GM23248 (cell line): ENCODE results near the gene ARPC3. TPM values are rescaled to one million over a fixed set of nuclear protein-coding genes. Genes with fewer than 3 reads are reported as not detected.
"Not testable (repeated sequence)": the region's sequence is repeated elsewhere in the genome, so short reads cannot be mapped to it uniquely, and the experiment has no call there.

Experiments
- DNase-seq: peaks from one replicate; pipeline ENCODE4 v3.0.0-alpha.2; 2015
- H2AFZ ChIP-seq: fragments of 200-600 bp; sonication (generic); 2 replicates; pipeline ENCODE4 v1.6.1; 2016; ENCODE audit warnings: antibody characterized with exemption
- H3F3A ChIP-seq: fragments of 200-600 bp; sonication (generic); 2 replicates; pipeline ENCODE4 v1.6.1; 2016; ENCODE audit warnings: mild to moderate bottlenecking, antibody characterized with exemption, mixed run types; ENCODE audit not compliant: insufficient read depth
- H3K27ac ChIP-seq: fragments of 200-600 bp; sonication (generic); 2 replicates; pipeline ENCODE4 v1.5.1; 2016; ENCODE audit warnings: mild to moderate bottlenecking
- H3K27me3 ChIP-seq: fragments of 200-600 bp; sonication (generic); replicated peaks from 2 replicates; pipeline ENCODE4 v1.6.1; 2016; ENCODE audit warnings: mild to moderate bottlenecking; ENCODE audit not compliant: insufficient read depth
- H3K36me3 ChIP-seq: fragments of 200-600 bp; sonication (generic); 2 replicates; pipeline ENCODE4 v1.6.1; 2016; ENCODE audit warnings: low read depth, mild to moderate bottlenecking
- H3K4me1 ChIP-seq: fragments of 200-600 bp; sonication (generic); 2 replicates; pipeline ENCODE4 v1.6.1; 2016; ENCODE audit warnings: mild to moderate bottlenecking; ENCODE audit not compliant: insufficient read depth
- H3K4me2 ChIP-seq: fragments of 200-600 bp; sonication (generic); one replicate; pipeline ENCODE4 v1.6.1; 2016; ENCODE audit warnings: mild to moderate bottlenecking; ENCODE audit not compliant: unreplicated experiment
- H3K4me3 ChIP-seq: fragments of 200-600 bp; sonication (generic); 2 replicates; pipeline ENCODE4 v1.5.1; 2016; ENCODE audit warnings: mild to moderate bottlenecking
- H3K79me2 ChIP-seq: fragments of 200-600 bp; sonication (generic); 2 replicates; pipeline ENCODE4 v1.6.1; 2016; ENCODE audit warnings: mild to moderate bottlenecking; ENCODE audit not compliant: insufficient read depth
- H3K9ac ChIP-seq: fragments of 200-600 bp; sonication (generic); 2 replicates; pipeline ENCODE4 v1.6.1; 2016; ENCODE audit warnings: mild to moderate bottlenecking
- H3K9me2 ChIP-seq: fragments of 200-600 bp; sonication (generic); 2 replicates; pipeline ENCODE4 v1.6.1; 2016; ENCODE audit warnings: mixed run types, mild to moderate bottlenecking, moderate library complexity; ENCODE audit not compliant: insufficient read depth
- H3K9me3 ChIP-seq: fragments of 200-600 bp; sonication (generic); one replicate; pipeline ENCODE4 v1.6.1; 2017; ENCODE audit warnings: low read depth
- H4K20me1 ChIP-seq: fragments of 200-600 bp; sonication (generic); 2 replicates; pipeline ENCODE4 v1.6.0; 2016; ENCODE audit not compliant: insufficient read depth
- EZH2 ChIP-seq: fragments of 200-600 bp; sonication (generic); IDR thresholded peaks from 2 replicates; pipeline ENCODE4 v1.6.1; 2018; ENCODE audit warnings: antibody characterized with exemption, mild to moderate bottlenecking; ENCODE audit not compliant: insufficient read depth, poor library complexity, severe bottlenecking
- EZH2phosphoT487 ChIP-seq: fragments of 200-600 bp; sonication (generic); IDR thresholded peaks from 2 replicates; pipeline ENCODE4 v1.6.1; 2018; ENCODE audit warnings: antibody characterized with exemption, moderate library complexity, mild to moderate bottlenecking, low read depth; ENCODE audit not compliant: insufficient read depth
- WGBS, 2 experiments: methylation state at CpG; one replicate each; pipeline ENCODE4 v1.1.6; 2015 to 2017; ENCODE audit warnings: low lambda C conversion rate in 2 of 2, low coverage in 1 of 2; ENCODE audit errors: missing lambda C conversion rate in 2 of 2; 5-methylcytosine and 5-hydroxymethylcytosine counted together
- in situ Hi-C: fragments of 300-500 bp; cut with MboI; formaldehyde crosslinking; loops from 2 replicates; pipeline ENCODE4 v1.15.0; 2020
- polyA plus RNA-seq: library from polyadenylated mRNA; unstranded; fragments of >200 nt; fragmentation: Nextera tagmentation; extraction: Ambion mirVana; gene quantifications from 2 replicates; pipeline ENCODE4 v1.2.1, GENCODE V29; 2016
- total RNA-seq: library from RNA; depleted of rRNA; stranded (reverse); fragments of >200 nt; shearing (Covaris generic); gene quantifications from 2 replicates; pipeline ENCODE4 v1.2.3, GENCODE V29; 2014

ARPC3 gene
- total and polyA plus RNA-seq, 2 experiments from 2014 or later, result 503 to 686 TPM

DNA sequence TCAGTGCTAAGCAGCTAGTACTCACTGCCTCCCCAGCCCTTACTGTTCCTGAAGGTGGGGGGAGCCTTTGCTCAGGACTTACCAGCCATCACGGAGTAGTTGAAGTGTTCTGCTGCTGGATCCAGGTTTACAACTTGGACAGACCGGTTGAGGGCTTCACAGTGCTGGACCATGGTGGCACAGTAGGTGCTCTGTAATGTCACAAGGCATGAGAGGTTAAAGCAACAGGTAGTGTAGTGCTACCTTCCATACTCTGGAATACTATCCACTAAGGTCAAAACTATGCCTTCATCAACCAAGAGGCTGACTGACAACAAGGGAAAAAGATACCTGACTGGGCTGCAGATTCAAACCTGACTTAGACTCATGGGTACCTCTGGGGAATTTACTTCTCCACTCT lies 14.9 kb upstream of the ARPC3 start:
- Histone ChIP-seq H3F3A (no peaks in the 10 kb centered on the region), H4K20me1 (no peaks in the 10 kb centered on the region), H2AFZ (no peak overlapping the region), H3K27ac (no peak overlapping the region), H3K36me3 (0 out of 2 replicates have a peak, but pooled peaks cover 3% of the 10 kb centered on the region), H3K4me3 (no peak overlapping the region), H3K4me2 (no peak overlapping the region), H3K9ac (no peak overlapping the region), H3K27me3 (no peaks in the 10 kb centered on the region), H3K9me2 (no peaks in the 10 kb centered on the region), H3K4me1 (peaks cover 10% of the 10 kb centered on the region; the same call in 1 of the 2 replicates), H3K9me3 (no peaks in the 10 kb centered on the region), H3K79me2 (peaks cover 34% of the 10 kb centered on the region)
- DNase-seq, result no peak
- in situ Hi-C loops, result no loop called here
- TF ChIP-seq EZH2 (no peak), EZH2phosphoT487 (no peak)
- 65 to 79% methylated on average over 2 of the region's 2 CpGs for WGBS, 2 experiments

- H4K20me1 ChIP-seq, H3K4me3 ChIP-seq, H3F3A ChIP-seq, H3K9me3 ChIP-seq, H3K27me3 ChIP-seq, H3K79me2 ChIP-seq, H3K36me3 ChIP-seq, H3K9me2 ChIP-seq, H3K9ac ChIP-seq, H3K27ac ChIP-seq, DNase-seq, H3K4me1 ChIP-seq, H3K4me2 ChIP-seq, in situ Hi-C loops, H2AFZ ChIP-seq: not testable (repeated sequence)
- WGBS, 2 experiments, result 78 to 80% methylated on average over 5 of the region's 5 CpGs
Measured at GRCh38 chr12:110461189-110461588, 11.1 kb upstream of the ARPC3 start.

- H3K27ac ChIP-seq, result no peak overlapping the region
- no peaks in the 10 kb centered on the region for H3K9me2 ChIP-seq
- H3K27me3 ChIP-seq, result no peaks in the 10 kb centered on the region
- H4K20me1 ChIP-seq, result no peaks in the 10 kb centered on the region
- in situ Hi-C loops, result no loop called here
- H3K4me1 ChIP-seq, result no peaks in the 10 kb centered on the region
- no peaks in the 10 kb centered on the region for H3K9me3 ChIP-seq
- no peak for DNase-seq
- H2AFZ ChIP-seq, result no peak overlapping the region
- H3K36me3 ChIP-seq, result no peaks in the 10 kb centered on the region; the same call in 1 of the 2 replicates
- TF ChIP-seq EZH2phosphoT487 (no peak), EZH2 (no peak)
- WGBS, 2 experiments, result 90 to 97% methylated on average over 4 of the region's 4 CpGs
- H3K4me2 ChIP-seq, result no peak overlapping the region
- no peak overlapping the region for H3K4me3 ChIP-seq
- no peaks in the 10 kb centered on the region for H3K79me2 ChIP-seq
- no peak overlapping the region for H3K9ac ChIP-seq
- no peaks in the 10 kb centered on the region for H3F3A ChIP-seq
Measured at GRCh38 chr12:110458756-110459155, 8.6 kb upstream of the ARPC3 start.

DNA sequence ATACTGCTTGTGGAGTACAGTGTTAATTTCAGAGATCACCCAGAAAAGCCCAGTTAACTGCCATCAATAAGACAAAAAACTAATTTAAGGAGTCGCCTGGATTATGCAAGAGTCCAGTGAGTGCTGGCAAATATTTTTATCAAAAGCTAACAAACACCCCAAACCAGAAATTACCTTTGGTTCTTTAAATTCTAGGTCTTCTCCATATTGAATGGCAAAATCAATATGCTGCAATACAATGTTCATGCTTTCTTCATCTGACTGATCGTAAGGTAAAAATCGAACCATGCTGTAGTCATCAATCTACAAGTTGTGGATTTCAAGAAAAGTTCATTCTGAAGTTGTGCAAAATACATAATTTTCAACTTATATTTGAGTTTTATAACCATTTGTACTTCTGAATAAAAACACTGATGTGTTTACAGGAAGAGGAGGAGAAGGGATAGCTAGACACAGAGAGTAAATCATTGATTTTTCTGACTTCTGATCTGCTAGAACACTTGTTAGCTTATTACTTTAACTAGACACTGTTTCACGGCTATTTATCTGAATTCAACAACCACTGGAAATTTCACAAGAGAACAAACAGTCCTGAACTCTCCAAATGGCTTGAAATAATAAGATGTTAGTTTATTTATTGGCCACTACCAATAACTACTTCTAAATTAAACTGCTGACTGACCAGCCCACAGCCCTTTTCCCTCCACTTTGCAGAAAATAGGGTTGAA lies 3.6 kb upstream of the ARPC3 start:
- H4K20me1 ChIP-seq, result no peaks in the 10 kb centered on the region
- 85 to 86% methylated on average over 4 of the region's 4 CpGs for WGBS, 2 experiments
- no peaks in the 10 kb centered on the region for H3K9me2 ChIP-seq
- no peak for DNase-seq
- no peak for TF ChIP-seq EZH2
- no peak for TF ChIP-seq EZH2phosphoT487
- peaks cover 3% of the 10 kb centered on the region; the same call in 1 of the 2 replicates for H3K36me3 ChIP-seq
- no peak overlapping the region for H3K27ac ChIP-seq
- H3K27me3 ChIP-seq, result no peaks in the 10 kb centered on the region
- H3K4me1 ChIP-seq, result no peaks in the 10 kb centered on the region
- H2AFZ ChIP-seq, result no peak overlapping the region
- in situ Hi-C loops, result no loop called here
- H3K4me3 ChIP-seq, result no peak overlapping the region
- no peak overlapping the region for H3K4me2 ChIP-seq
- peaks cover 14% of the 10 kb centered on the region for H3K79me2 ChIP-seq
- 0 out of 2 replicates have a peak, but pooled peaks cover 5% of the 10 kb centered on the region for H3F3A ChIP-seq
- no peak overlapping the region for H3K9ac ChIP-seq
- H3K9me3 ChIP-seq, result no peaks in the 10 kb centered on the region
